ENCODE measurements around the gene LNP1.
A peak's percentile ranks its signal among the peaks of the same experiment; 100 is the strongest.
"Not testable (repeated sequence)": the region's sequence is repeated elsewhere in the genome, so short reads cannot be mapped to it uniquely, and the experiment has no call there.

LNP1 gene, protein sequence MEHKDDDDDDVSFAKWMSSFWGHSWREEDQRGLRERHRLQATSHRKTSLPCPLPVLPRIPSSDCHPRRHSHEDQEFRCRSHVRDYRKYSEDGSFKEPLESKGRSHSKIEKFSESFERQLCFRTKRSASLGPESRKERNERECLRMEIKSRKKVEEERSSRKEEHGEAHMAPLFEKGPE

DNA sequence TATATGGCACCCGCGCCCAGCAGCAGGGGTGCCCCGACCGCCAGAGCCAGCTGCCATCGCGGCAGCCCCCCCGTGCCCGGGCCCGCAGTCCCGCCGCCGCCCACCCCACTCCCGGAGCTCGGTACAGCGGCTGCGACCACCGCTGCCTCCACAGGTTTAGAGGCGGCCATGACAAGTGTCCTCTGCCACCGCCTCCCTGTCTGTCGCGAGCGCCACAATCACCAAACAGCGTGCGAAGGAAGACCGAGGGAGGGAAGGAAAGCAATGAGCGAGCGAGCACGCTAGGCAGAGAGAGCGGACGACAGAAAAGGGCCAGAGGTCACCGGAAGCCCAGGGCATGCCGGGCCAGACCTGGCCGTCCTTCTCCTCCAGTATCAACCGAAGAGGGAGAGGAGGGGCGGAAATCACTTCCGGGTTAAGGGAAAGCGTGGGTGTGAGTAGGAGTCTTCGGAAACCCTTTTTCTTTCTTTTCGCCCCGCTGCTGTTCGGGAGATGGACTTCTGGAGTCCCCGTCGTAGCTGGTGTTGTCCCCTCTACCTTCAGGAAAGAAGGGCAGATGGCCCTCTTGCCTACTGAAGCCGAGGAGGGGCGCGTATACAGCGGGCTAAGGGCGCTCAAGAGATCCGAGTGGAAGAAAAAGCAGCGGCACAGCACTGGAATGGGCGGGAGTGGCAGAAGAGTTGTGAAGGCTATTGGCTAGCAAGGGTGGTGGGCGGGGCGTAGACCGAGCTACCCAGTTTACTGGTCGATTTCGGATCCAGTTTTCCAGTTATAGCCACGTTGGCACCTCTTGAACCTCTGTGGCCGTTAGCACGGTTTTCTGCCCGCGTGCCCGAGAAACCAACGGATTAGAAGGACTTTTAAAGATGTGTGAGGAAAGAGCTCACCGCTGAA lies at the start of gene LNP1, which contains the start of gene TOMM70:
TSS of gene LNP1 (plus strand) at position 760 of the 894 bp plus-strand sequence. CDS start 28,191 bp downstream, outside the sequence.
TSS of gene TOMM70 (minus strand) at position 310 of the 894 bp plus-strand sequence. CDS start at position 170, 140 bp downstream.
- peak; percentile 99 for DNase-seq

DNA sequence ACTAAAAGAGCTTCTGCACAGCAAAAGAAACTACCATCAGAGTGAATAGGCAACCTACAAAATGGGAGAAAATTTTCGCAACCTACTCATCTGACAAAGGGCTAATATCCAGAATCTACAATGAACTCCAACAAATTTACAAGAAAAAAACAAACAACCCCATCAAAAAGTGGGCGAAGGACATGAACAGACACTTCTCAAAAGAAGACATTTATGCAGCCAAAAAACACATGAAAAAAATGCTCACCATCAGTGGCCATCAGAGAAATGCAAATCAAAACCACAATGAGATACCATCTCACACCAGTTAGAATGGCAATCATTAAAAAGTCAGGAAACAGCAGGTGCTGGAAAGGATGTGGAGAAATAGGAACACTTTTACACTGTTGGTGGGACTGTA lies 49.6 kb upstream of the LNP1 start:
- DNase-seq: not testable (repeated sequence)

DNA sequence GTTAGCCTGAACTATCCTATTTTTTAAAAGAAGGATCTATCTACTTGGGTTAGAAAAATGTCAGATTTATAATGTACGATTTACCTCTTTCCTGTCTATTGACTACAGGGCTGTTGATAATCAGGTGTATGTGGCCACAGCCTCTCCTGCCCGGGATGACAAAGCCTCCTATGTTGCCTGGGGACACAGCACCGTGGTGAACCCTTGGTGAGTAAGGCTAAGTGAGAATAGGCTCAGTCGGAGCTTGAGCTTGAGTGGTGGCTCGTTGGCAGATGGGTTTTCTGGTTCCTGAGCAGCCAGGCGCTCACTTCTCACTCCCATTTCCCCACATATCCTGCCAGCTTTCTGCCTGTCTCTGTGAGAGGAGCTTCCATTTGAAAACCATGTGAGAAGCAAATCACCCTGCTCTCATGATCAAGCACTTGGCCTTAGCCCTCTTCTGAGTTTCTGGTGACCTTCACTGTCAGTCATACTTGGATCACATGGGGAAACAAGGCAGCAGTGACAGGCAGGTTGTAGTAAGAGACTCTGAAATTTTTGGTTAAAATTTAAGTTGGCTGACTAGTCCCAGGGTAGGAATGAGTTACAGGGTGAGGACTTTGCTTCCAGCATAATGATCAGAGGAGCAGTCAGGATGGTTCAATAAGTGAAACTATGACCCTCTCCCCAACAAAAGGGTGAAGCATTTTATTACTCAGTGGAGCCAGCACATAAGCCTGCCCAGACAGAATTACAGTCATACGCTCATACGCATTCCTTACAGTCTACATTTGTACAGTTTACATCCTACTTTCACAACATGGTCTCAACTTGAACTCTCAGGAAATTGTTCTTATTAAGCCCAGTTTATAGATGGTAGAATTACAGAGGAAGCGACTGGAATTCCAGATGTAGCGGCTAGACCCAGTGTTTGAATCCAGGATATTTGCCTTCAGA lies 48.8 kb upstream of the LNP1 start:
- DNase-seq: no peak

DNA sequence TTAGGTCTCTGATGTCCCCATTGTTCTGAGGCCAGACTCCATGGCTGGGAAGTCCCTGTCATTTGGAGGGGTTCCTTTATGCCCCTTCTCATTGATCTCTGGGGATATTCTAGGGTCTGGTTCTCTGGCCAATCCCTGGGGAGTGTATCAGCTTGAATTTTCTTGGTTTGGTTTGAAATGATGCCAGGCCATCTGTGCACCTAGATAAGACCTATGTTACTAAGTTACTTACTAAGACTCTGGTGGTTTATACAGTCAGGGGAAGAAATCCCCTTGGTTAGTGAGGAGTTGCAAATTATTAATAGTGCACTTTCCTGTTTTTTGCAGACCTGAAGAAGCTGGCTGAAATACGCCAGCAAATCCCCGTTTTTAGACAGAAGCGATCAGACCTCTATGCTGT lies 46.5 kb upstream of the LNP1 start:
- peak; percentile 35 for DNase-seq

DNA sequence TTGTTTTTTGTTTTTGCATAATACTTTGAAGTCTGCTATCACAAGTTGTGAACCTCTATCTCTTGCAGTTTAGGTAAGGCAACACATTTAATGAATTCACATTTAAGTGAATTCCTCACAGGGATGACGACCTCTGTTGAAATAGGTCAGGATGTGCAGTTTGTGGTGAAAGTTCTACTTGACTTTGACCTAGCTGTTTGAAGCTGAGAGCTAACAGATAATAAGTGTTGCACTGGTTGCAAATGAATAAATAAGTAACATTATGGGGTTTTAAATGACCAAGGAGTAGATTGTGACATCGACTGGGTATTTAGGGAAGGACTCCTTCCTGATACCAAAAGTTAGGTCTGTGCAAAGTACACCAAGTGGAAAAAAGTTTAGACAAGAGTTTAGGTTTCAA lies 42.9 kb upstream of the LNP1 start:
- DNase-seq: no peak

DNA sequence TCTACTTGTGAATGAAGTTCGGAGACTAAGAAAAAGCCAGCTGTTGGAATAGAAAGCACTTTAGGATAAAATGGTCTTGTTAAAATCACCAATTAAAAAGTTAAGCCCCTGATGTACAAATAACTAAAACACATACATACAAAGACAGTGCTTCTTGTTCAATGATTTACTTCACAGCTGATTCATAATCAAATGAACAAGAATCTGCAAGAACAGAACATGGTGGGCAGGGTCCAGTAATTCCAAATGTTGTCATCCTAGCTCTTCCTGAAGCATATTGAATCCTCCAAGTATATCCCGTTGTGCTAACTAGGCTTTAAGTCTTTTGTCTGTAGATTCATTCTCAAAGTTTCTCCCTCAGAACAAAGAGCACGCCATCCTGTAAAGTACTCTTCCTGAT lies 42.3 kb upstream of the LNP1 start:
- no peak for DNase-seq

DNA sequence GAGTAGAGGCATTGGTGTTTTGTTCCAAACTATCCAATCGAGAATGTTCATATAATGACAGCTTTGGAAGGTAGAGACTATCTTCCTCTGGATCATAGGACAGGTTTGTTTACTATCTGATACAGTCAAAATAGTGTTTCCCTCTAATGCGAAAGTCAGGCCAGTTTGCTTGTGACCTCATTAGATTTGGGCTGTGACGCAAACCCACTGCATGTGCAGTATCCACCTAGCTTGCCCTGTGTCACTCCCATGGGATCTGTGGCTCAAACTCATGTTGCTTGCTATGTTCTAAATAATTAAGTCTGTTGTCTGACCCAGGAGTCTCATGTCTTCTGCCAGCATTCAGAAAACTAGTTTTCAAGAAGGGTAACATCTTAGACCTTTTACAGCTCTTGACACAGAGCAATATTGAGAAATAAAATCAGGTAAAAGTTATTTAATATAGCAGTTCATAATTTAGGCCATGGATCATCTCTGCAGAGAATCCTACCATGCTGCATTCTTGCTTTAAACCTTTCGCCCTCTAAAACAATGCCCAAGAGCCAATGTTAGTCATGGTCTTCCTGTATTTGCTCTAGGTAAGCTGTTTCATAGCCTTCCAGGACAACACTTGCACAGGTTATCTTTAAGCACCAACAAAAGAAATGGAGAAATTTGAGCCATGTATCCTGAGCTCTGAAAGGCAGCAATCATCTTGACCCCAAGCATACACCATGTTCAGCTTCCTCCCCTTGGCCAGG lies 40.4 kb upstream of the LNP1 start:
- DNase-seq: no peak

DNA sequence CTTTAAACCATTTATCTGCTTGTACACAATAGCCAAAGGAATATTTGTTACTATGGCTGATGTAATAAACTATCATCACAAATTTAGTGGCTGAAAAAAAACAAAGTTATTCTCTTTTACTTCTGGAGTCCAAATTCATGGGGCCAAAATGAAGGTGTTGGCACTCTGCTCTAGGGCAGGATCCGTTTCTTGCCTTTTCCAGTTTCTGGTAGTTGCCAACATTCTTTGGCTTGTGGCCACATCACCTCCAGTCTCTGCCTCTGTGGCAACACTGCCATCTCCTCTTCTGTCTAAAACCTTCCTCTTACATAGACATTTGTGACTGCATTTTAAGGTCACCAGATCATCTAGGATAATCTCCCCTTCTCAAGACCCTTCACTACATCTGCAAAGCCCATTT lies 39.4 kb upstream of the LNP1 start:
- no peak for DNase-seq

DNA sequence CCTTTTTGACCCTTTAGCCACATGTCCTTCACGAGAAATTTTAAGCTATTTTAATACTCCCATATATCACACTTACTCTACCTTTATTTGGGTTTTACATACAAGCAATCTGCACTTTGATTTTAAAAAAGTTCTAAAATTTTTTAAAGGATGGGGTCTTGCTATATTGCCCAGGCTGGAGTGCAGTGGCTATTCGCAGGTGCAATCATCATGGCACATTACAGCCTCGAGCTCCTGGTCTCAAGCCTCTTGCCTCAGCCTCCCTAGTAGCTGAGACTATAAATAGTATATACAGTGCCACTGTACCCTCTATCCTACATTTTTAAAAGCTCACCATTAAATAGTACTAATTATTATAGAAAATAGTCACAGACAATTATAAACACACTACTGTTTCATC lies 36.9 kb upstream of the LNP1 start:
- DNase-seq: no peak

DNA sequence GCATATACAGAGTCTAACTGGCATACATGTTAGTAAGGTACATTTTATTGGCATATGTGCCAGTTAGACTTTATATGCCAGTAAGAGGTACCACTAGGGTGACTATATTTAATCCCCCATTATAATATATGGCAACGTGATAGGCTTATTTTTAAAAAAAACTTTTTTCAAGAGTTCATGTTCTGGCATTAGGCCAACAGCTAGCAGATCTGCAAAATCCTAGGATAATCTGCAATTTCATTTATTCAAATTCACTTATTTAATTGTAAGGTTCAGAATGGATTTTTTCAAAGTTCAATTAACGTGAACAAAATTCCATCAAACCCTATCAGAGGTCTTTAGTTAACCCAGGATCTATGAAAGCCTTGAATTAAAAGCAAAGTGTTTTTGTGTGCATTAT lies 34.9 kb upstream of the LNP1 start:
- no peak for DNase-seq

DNA sequence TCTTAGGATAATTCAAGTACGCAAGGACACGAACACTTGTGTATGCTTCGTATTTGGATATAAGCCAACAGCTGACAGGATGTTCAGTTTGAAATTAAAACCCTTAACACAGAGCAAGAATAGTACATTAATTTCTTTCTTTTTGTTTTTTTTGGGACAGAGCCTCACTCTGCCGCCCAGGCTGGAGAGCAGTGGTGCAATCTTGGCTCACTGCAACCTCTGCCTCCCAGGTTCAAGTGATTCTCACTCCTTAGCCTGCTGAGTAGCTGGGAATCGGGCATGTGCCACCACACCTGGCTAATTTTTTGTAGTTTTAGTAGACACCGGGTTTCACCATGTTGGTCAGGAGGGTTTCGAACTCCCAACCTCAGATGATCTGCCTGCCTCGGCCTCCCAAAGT lies 32.9 kb upstream of the LNP1 start:
- DNase-seq: no peak

DNA sequence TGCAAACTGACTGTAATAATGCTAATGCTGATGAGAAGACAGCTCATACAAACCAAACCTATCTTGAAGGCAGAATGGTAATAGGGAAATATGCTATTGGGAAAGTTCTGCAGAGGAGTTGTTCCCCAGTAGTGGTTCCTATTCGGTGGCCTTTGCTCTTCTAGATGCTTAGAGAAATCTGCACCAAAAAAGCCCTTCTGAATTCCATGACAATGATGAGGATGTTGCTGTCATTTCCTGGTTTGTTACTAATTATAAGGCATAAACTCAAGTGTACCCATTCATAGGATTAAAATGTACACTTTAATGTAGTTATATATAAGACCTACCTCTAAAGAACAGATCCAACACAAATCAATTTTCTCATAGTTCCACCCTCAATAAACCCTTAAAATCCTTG lies 30.6 kb upstream of the LNP1 start:
- no peak for DNase-seq

DNA sequence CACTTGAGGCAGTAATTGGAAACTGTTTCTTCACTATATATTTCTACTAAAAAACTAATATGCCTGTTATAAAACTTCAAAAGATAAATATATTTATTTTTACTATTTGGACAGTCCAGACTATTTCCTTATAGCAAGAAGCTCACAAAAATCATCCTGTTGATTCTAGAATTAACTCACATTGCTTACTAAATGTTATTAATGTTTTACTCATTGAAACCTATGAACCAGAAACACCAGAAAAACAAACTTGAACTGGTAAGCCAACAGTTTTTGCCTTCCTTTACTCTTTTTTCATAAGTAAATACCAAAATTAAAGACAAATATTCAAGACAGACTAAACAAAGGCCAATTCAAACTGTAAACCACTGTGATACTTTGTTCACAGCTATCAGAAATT lies 26.8 kb upstream of the LNP1 start:
- DNase-seq: no peak

DNA sequence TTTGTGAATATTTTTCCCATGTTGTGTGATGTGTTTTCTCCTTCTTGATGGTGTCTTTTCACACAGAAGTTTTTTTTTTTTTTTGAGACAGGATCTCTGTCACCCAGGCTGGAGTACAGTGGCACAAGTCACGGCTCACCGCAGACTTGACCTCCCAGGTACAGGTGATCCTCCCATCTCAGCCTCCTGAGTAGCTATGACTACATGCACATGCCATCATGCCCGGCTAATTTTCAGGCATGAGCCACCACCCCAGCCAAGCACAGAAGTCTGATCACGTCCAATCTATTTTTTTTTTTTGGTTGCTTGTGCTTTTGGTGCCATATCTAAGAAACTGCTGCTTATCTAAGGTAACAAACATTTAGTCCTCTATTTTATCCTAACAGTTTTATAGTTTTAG lies 25.0 kb upstream of the LNP1 start:
- DNase-seq: no peak

DNA sequence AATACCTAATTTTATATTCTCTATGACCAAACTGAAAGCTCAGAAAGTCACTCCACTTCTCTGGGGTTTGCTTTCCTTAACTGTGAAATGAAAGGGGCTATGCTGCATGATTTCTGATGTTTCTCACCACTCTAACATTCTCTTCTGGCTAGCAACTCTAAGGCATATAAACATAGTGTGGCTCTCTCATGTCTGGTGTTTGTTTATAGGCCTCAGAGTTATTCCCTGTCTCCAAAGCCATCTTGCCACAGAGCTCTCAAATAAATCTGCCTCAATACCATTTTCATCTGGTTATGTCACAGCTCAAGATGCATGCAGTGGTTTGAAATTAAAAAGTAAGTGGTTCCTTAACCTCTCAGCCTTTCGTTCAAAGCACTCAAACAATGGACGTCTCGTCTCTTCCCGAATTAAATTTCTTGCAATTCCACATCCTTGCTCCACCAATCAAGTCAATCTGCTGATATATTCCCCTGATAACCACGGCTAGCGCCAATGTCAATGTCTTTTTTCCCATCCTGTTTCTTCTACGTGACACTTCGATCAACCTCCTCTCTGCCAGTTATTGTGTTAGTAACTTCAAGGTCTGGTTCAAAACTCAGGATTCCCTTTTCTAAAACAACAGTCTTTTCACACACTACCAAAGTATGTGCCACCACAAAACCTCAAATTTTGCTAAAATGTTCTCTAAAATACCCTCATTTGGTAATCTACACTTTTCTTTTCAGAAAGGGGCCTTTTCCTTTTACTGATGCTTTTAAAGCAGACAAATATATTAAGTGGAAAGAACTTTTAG lies 16.4 kb upstream of the LNP1 start:
- DNase-seq: no peak

DNA sequence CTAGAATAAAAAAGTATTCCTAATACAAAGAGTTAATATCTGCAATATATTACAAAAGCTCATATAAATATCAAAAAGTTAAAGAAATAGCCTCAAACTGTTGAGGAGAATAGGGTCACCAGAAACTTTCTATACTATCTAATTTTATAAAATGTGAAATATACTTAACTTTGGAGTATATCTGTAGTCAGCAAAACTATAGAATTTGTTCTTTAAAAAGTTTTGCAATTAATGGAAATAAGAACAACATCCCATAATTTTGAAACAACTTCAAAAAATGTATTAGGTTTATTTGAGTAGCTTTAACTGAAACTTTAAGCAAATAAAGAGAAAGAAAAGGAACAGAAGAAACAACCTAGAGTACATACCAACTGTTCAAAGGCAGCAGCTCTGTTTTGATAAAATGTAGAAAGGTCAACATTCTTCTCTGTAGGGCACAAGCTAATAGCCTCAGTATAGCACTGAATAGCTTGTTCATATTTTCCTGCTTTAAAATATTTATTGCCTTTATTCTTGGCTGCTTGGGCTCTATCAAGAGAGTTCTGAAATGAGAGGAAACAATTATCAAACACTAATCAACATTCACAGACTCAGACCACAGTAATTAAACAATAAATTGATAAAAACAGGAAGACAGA lies 14.8 kb upstream of the LNP1 start:
- no peak for DNase-seq

DNA sequence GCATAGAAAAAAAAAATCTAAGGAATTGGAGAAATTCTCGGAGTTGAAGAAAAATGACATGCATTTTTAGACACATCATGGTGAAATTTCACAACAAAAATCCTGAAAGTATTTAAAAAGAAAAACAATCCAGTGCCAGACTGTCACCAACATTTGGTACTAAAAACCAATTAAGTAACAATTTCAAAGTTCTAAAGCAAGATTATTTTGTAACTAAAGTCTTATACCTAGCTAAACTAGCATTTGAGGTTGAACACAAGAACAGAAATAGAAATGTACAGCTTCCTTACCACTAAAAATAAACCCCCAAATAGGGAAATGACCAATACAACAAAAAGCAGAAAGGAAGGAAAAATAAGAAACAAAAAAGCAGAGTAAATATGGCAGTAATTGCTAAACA lies 12.3 kb upstream of the LNP1 start:
- DNase-seq: no peak

DNA sequence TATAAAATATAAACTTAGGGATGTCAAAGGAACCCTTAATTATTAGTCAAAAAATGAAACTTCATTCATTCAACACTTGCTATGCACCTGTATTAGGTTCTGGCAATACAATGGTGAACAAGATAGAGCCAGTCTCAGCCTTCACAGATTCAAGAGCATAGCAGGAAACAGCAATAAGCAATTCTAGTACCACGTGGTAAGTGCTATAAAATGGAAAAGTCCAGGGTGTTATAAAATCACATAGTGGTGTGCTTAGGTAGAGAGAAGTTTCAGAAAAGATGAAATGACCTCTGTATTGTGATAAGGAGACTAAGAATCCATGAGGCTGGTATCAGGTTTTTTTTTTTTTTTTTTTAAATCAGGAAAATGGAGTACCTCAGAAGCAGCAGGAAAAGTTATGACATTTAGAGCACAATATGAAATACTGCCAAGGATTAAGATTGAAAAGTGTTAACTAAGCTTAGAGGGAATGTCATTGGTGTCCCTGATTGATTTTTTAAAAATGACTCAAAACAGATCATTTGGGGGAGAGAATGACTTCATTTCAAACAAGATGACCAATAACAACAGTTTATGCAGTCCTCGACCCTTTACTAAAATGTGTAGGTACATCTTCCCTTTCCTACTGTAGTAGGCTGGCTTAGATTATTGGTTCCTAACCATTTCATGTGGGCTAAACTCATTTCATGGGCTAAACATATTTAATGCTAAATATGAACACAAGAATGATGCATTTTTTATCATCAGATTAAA lies 5.5 kb upstream of the LNP1 start:
- no peak for DNase-seq

DNA sequence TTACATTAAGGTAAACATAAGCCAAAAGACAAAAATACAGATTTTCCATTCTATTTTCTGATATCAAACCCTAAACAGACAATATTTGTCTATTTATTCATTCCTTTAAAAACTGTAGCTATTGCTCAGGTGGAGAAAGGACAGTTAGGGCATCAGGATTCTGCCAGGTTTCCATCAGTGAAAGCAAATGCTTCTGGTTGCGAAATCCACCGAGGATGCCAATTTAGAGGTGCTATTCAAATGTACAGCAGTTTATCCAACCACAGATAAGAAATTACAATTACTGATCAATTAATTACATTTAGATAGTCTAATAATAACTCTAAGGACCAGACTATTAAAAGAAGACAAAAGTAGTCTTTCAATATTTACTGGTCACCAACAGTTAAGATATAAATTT lies 4.4 kb upstream of the LNP1 start:
- no peak for DNase-seq

DNA sequence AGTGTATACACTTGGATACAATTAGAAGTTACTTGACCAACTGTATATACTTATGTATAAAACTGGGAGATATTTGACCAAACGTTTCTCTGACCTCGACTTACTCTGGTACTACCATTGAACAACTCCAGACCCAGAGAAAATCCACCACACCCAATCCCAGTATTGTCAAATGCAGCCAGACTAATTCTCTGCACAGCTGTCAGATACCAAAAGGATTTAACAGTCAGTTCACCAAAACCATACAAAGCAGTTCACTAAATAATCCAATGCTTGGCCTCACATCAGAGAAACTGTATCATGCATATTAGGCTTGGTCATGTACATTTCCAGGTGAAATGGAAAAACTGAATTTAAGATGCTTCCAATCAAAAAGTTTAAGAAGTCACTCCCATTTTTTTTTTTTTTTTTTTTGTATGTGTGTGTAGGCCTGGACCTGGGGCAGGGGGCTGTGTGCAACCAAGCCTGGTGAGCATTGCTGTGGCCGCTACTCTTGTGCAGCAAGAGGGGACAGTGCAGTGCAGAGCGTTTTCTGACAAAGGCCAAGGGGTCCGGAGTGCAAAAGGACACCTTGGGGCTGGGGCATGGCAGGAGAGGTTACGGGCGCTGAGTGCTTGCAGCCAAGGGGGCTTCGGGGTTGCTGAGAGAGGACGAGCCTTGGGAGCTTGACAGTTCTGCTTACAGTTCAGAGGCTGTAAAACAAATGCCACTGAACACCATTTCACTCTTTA lies 1.8 kb upstream of the LNP1 start:
- no peak for DNase-seq
